T-helper 2 cell (primary cell): ENCODE measurements around the gene ACTR2.
A peak's percentile ranks its signal among the peaks of the same experiment; 100 is the strongest.
"Not testable (repeated sequence)": the region's sequence is repeated elsewhere in the genome, so short reads cannot be mapped to it uniquely, and the experiment has no call there.

Source experiments
- DNase-seq, 5 experiments: peaks; one replicate each; pipeline versions ENCODE4 v3.0.0 to v3.0.0-alpha.2; 2012 to 2022
- total RNA-seq, 2 donors: gene quantifications; one replicate each; lab custom pipeline; 2026; lab: John Stamatoyannopoulos, UW

ACTR2 gene
- 112 to 221 reads per million in 2 donors for total RNA-seq

GRCh38 chr2:65227456-65228262, at the start of gene ACTR2:
Gene ACTR2 (plus strand): TSS chr2:65227831. CDS start chr2:65227910, 79 bp downstream.
- DNase-seq: peak; percentile 86 to 99 (median 93)

GRCh38 chr2:65182570-65182969, 45.1 kb upstream of the ACTR2 start:
- DNase-seq: no peak

GRCh38 chr2:65183406-65183805, 44.2 kb upstream of the ACTR2 start:
- DNase-seq: not testable (repeated sequence)

- DNase-seq: no peak
These were observed 42.6 kb upstream of the ACTR2 start for GRCh38 chr2:65185012-65185411.

- DNase-seq: no peak
These were observed 41.4 kb upstream of the ACTR2 start for GRCh38 chr2:65186093-65186868.

GRCh38 chr2:65186872-65187851, 40.5 kb upstream of the ACTR2 start:
- peak in 4 of 5 experiments; percentile 22 to 59 (median 41) for DNase-seq

GRCh38 chr2:65193446-65193845, 34.2 kb upstream of the ACTR2 start:
- DNase-seq: no peak

GRCh38 chr2:65198737-65199136, 28.9 kb upstream of the ACTR2 start:
- DNase-seq: no peak

GRCh38 chr2:65199166-65199565, 28.5 kb upstream of the ACTR2 start:
- no peak for DNase-seq

GRCh38 chr2:65199891-65200290, 27.7 kb upstream of the ACTR2 start:
- DNase-seq: no peak

GRCh38 chr2:65204461-65205210, 23.0 kb upstream of the ACTR2 start:
- DNase-seq: peak in 2 of 5 experiments; percentile 21 to 41

GRCh38 chr2:65212115-65212514, 15.5 kb upstream of the ACTR2 start:
- DNase-seq: no peak

- DNase-seq: no peak
These were observed 15.0 kb upstream of the ACTR2 start for GRCh38 chr2:65212619-65213018.

- DNase-seq: no peak
These were observed 14.6 kb upstream of the ACTR2 start for GRCh38 chr2:65213035-65213434.

- no peak for DNase-seq
These were observed 13.3 kb upstream of the ACTR2 start for GRCh38 chr2:65214361-65214760.

- DNase-seq: no peak
These were observed 12.8 kb upstream of the ACTR2 start for GRCh38 chr2:65214843-65215242.

GRCh38 chr2:65215946-65216345, 11.7 kb upstream of the ACTR2 start:
- DNase-seq: no peak

- no peak for DNase-seq
These were observed 7.0 kb upstream of the ACTR2 start for GRCh38 chr2:65220432-65221131.

GRCh38 chr2:65221275-65221674, 6.4 kb upstream of the ACTR2 start:
- DNase-seq: not testable (repeated sequence)

- peak in 1 of 5 experiments; percentile 43 for DNase-seq
These were observed 593 bp upstream of the ACTR2 start for GRCh38 chr2:65227020-65227455.

GRCh38 chr2:65228263-65228750, 676 bp downstream of the ACTR2 start:
- peak in 3 of 5 experiments; percentile 11 to 84 (median 15) for DNase-seq
